IPS-NIHi7 (cell line): ENCODE measurements around the gene BRAT1.
A peak's percentile ranks its signal among the peaks of the same experiment; 100 is the strongest.
"Not testable (repeated sequence)": the region's sequence is repeated elsewhere in the genome, so short reads cannot be mapped to it uniquely, and the experiment has no call there.

Source experiments
- DNase-seq: peaks from one replicate; pipeline ENCODE4 v3.0.0; 2012; ENCODE audit warnings: mixed read lengths; ENCODE audit errors: extremely low spot score

The BRAT1 gene

GRCh38 chr7:2535872-2536627 is 19.3 kb downstream of the BRAT1 start:
- DNase-seq = not testable (repeated sequence)

GRCh38 chr7:2534214-2534613 is 21.1 kb downstream of the BRAT1 start:
- not testable (repeated sequence) for DNase-seq

- not testable (repeated sequence) for DNase-seq
Measured at GRCh38 chr7:2533566-2533965, 21.8 kb downstream of the BRAT1 start.

- DNase-seq = not testable (repeated sequence)
Measured at GRCh38 chr7:2532816-2533215, 22.5 kb downstream of the BRAT1 start.

- not testable (repeated sequence) for DNase-seq
Measured at GRCh38 chr7:2532199-2532772, 23.0 kb downstream of the BRAT1 start.

- not testable (repeated sequence) for DNase-seq
Measured at GRCh38 chr7:2531796-2532110, 23.6 kb downstream of the BRAT1 start.

GRCh38 chr7:2530994-2531795 is 24.1 kb downstream of the BRAT1 start:
- not testable (repeated sequence) for DNase-seq

GRCh38 chr7:2530071-2530987 is 25.0 kb downstream of the BRAT1 start:
- DNase-seq = no peak

- no peak for DNase-seq
Measured at GRCh38 chr7:2529161-2530070, 25.9 kb downstream of the BRAT1 start.

GRCh38 chr7:2528481-2529095 is 26.7 kb downstream of the BRAT1 start:
- DNase-seq = no peak

GRCh38 chr7:2527505-2528467 is 27.5 kb downstream of the BRAT1 start:
- DNase-seq = no peak

GRCh38 chr7:2526659-2527504 is 28.4 kb downstream of the BRAT1 start:
- DNase-seq = no peak

GRCh38 chr7:2525658-2526630 is 29.4 kb downstream of the BRAT1 start:
- no peak for DNase-seq

- peak; percentile 79 for DNase-seq
Measured at GRCh38 chr7:2524808-2525657, 30.3 kb downstream of the BRAT1 start.

GRCh38 chr7:2523941-2524807 is 31.1 kb downstream of the BRAT1 start:
- peak; percentile 62 for DNase-seq
